Measurements from ENCODE around the gene SND1. TPM values are rescaled to one million over a fixed set of nuclear protein-coding genes. Genes with fewer than 3 reads are reported as not detected.

SND1 gene
- total and polyA plus RNA-seq, 10 of the 15 experiments (the other 5 are each of a cell fraction or from before 2014, with no cell fraction given) = 52.4 to 270 (median 146) TPM

GRCh38 chr7:127802845-127803244 lies 150.9 kb downstream of the SND1 start:
- RAD21 ChIA-PET (ENCODE audit: unreplicated experiment) = no interaction called here
- FAIRE-seq (no peak), ATAC-seq (no peak), DNase-seq (ENCODE audit: low read depth, low spot score) (no peak)
- Histone ChIP-seq H3K4me2 (ENCODE audit: control insufficient read depth, insufficient read depth) (no peak overlapping the region), H3K27ac (ENCODE audit: control insufficient read depth, insufficient read depth) (no peak overlapping the region), H2AFZ (ENCODE audit: control insufficient read depth, low read depth, low read length) (no peak overlapping the region), H3K36me3 (ENCODE audit: control insufficient read depth in 2 of 2, insufficient read depth in 2 of 2, low read length in 1 of 2) (peaks cover 5 to 15% of the 10 kb centered on the region in 2 experiments), H3K9ac (ENCODE audit: control insufficient read depth, insufficient read depth, low read length) (no peak overlapping the region), H3K79me2 (ENCODE audit: control insufficient read depth, insufficient read depth, low read length) (peaks cover 16% of the 10 kb centered on the region), H3K4me1 (ENCODE audit: control insufficient read depth, insufficient read depth, low read length) (no peaks in the 10 kb centered on the region), H3K27me3 (replicated peaks in 1 of 2; ENCODE audit: control insufficient read depth in 2 of 2, insufficient read depth in 2 of 2, low read length in 1 of 2) (no peaks in the 10 kb centered on the region), H3K4me3 (no peak overlapping the region), H3K9me3 (replicated peaks; ENCODE audit: control insufficient read depth, insufficient read depth, low read length) (no peaks in the 10 kb centered on the region), H4K20me1 (ENCODE audit: control insufficient read depth, insufficient read depth) (no peaks in the 10 kb centered on the region)
- POLR2A ChIA-PET = no interaction called here
- WGBS (ENCODE audit: insufficient coverage, insufficient replicate concordance, low lambda C conversion rate, missing lambda C conversion rate) = 97% methylated on average over 5 of the region's 5 CpGs
- in situ Hi-C loops (cut with MboI) = no loop called here
- intact Hi-C loops (cut with micrococcal nuclease; ENCODE audit: unreplicated experiment) = no loop called here
- no TSS peak for BruUV-seq (replicated peaks)
- no peak for TF ChIP-seq NFXL1 (IDR thresholded peaks at IDR 0.05; ENCODE audit: borderline replicate concordance)
- no peak for TF ChIP-seq SPI1 (IDR thresholded peaks at IDR 0.05; ENCODE audit: borderline replicate concordance, insufficient read depth, low read depth, low read length)
- TF ChIP-seq SUPT20H (IDR thresholded peaks at IDR 0.05; ENCODE audit: borderline replicate concordance, control insufficient read depth, low read depth, low read length) = no peak
- TF ChIP-seq CEBPZ (IDR thresholded peaks at IDR 0.05; ENCODE audit: low read depth, low read length) = no peak
- no peak for TF ChIP-seq CBFB (IDR thresholded peaks at IDR 0.05; ENCODE audit: low read depth)
- TF ChIP-seq RUNX3 (IDR thresholded peaks at IDR 0.05; ENCODE audit: low read length) = no peak
- SMC1A ChIA-PET (ENCODE audit: uncharacterized antibody, unreplicated experiment) = interaction anchor here (0.6 to 3.7 kb wide), 4 partner anchors 11 to 301 kb away, joined by 3 to 12 read pairs (median 5); no protein-coding TSS in a partner anchor
- CTCF ChIA-PET = interaction anchor here (4.4 kb wide), 1 partner anchor 10 kb away, joined by 20 read pairs; no protein-coding TSS in a partner anchor

All from GM12878 (cell line).